ENCODE measurements around the gene ASRGL1. TPM values are rescaled to one million over a fixed set of nuclear protein-coding genes. Genes with fewer than 3 reads are reported as not detected.
A peak's percentile ranks its signal among the peaks of the same experiment; 100 is the strongest.

ASRGL1 gene
- total and polyA plus RNA-seq, 8 donors = 1.9 to 26.6 (median 3.3) TPM

GRCh38 chr11:62344210-62344609 is 7.0 kb downstream of the ASRGL1 start:
- no peak for DNase-seq
- intact Hi-C loops (cut with DNase I) = no loop called here
- peak overlapping the region in 1 of 2 donors; percentile 58 for H3K27ac ChIP-seq

DNA sequence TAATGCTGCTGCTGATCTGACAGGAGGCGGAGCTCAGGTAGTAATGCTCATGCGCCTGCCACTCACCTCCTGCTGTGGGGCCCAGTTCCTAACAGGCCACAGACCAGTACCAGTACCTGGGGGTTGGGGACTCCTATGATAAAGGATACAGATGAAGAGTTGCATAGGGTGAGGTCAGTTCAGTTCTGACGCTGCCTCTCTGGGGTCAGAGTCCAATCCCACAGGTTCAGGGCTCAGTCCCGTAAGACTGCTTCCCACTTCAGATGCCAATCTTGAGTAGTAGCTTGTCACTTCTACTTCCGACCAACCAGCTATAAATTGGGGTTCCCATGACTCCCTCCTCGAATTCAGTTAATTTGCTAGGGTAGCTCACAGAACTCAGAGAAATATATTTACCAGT is 8.6 kb downstream of the ASRGL1 start:
- peaks cover 0 to 16% of the 10 kb centered on the region in 2 donors for H3K36me3 ChIP-seq
- no peaks in the 10 kb centered on the region for H3K27me3 ChIP-seq
- H3K9me3 ChIP-seq = no peaks in the 10 kb centered on the region
- ATAC-seq (no peak), DNase-seq (no peak)
- H3K4me3 ChIP-seq = no peak overlapping the region
- no peak for TF ChIP-seq CTCF (IDR thresholded peaks at IDR 0.05)
- no peak overlapping the region for H3K27ac ChIP-seq
- intact Hi-C loops (cut with DNase I) = no loop called here
- H3K4me1 ChIP-seq = peaks cover 0 to 46% of the 10 kb centered on the region in 2 donors

More at GRCh38 chr11:62344210-62344609, 7.0 kb downstream of the ASRGL1 start:
- no peaks in the 10 kb centered on the region for H3K27me3 ChIP-seq
- H3K4me1 ChIP-seq = peaks cover 9 to 62% of the 10 kb centered on the region in 2 donors
- TF ChIP-seq CTCF (IDR thresholded peaks at IDR 0.05) = no peak
- H3K36me3 ChIP-seq = peaks cover 0 to 16% of the 10 kb centered on the region in 2 donors
- no peak overlapping the region for H3K4me3 ChIP-seq
- ATAC-seq = no peak
- no peaks in the 10 kb centered on the region for H3K9me3 ChIP-seq

GRCh38 chr11:62352355-62353336 is 15.4 kb downstream of the ASRGL1 start:
- intact Hi-C loops (cut with DNase I) = no loop called here
- H3K27me3 ChIP-seq = no peaks in the 10 kb centered on the region

GRCh38 chr11:62353841-62354240 is 16.6 kb downstream of the ASRGL1 start:
- Histone ChIP-seq H3K36me3 (peaks cover 0 to 35% of the 10 kb centered on the region in 2 donors), H3K9me3 (no peaks in the 10 kb centered on the region), H3K4me1 (no peaks in the 10 kb centered on the region), H3K27me3 (no peaks in the 10 kb centered on the region), H3K4me3 (no peak overlapping the region), H3K27ac (no peak overlapping the region)
- peak in 1 of 4 donors; percentile 48 for DNase-seq
- TF ChIP-seq CTCF (IDR thresholded peaks at IDR 0.05) = no peak
- intact Hi-C loops (cut with DNase I) = no loop called here
- peak; percentile 66 for ATAC-seq

More at GRCh38 chr11:62352355-62353336, 15.4 kb downstream of the ASRGL1 start:
- no peaks in the 10 kb centered on the region for H3K4me1 ChIP-seq
- peaks cover 0 to 24% of the 10 kb centered on the region in 2 donors for H3K36me3 ChIP-seq
- no peak for TF ChIP-seq CTCF (IDR thresholded peaks at IDR 0.05)
- no peak overlapping the region for H3K27ac ChIP-seq
- no peak overlapping the region for H3K4me3 ChIP-seq
- DNase-seq (no peak), ATAC-seq (no peak)
- no peaks in the 10 kb centered on the region for H3K9me3 ChIP-seq

GRCh38 chr11:62358273-62358672 is 21.0 kb downstream of the ASRGL1 start:
- intact Hi-C loops (cut with DNase I) = no loop called here
- Histone ChIP-seq H3K9me3 (no peaks in the 10 kb centered on the region), H3K4me3 (no peak overlapping the region), H3K27ac (no peak overlapping the region), H3K27me3 (no peaks in the 10 kb centered on the region), H3K4me1 (no peaks in the 10 kb centered on the region), H3K36me3 (peaks cover 0 to 25% of the 10 kb centered on the region in 2 donors)
- no peak for DNase-seq
- no peak for ATAC-seq
- TF ChIP-seq CTCF (IDR thresholded peaks at IDR 0.05) = no peak

Data from left lung (tissue), 10 donors.